Stimulated activated CD4-positive, alpha-beta T cell treated with anti-CD3 and anti-CD28 coated beads, Interleukin-15, amount 100 ng/mL, for 48 hours (primary cell): ENCODE measurements around the gene TTC9.
"Not testable (repeated sequence)": the region's sequence is repeated elsewhere in the genome, so short reads cannot be mapped to it uniquely, and the experiment has no call there.

Experiments
- DNase-seq, 2 donors: peaks; one replicate each; pipeline ENCODE4 v3.0.0-alpha.2; 2020; ENCODE audit warnings: low read depth in 2 of 2

The TTC9 gene

DNA sequence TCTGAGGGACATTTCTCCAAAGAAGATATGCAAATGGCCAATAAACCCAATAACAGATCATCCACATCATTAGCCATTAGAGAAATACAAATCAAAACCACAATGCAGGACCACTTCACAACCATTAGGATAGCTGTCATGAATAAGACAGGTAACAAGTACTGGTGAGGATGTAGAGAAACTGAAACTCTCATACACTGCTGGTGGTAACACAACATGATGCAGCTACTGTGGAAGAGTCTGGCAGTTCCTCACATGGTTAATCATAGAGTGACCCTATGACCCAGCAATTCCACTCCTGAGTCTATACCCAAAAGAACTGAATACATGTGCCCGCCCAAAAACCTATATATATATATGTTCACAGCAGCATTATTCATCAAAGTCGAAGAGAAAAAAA is 39.0 kb downstream of the TTC9 start:
- DNase-seq, result no peak

GRCh38 chr14:70683983-70684382 is 42.3 kb downstream of the TTC9 start:
- DNase-seq, result no peak

- DNase-seq, result no peak
Observed at GRCh38 chr14:70685474-70686197, 43.9 kb downstream of the TTC9 start.

- no peak for DNase-seq
Observed at GRCh38 chr14:70692210-70692609, 50.5 kb downstream of the TTC9 start.

- no peak for DNase-seq
Observed at GRCh38 chr14:70696026-70696425, 54.3 kb downstream of the TTC9 start.

DNA sequence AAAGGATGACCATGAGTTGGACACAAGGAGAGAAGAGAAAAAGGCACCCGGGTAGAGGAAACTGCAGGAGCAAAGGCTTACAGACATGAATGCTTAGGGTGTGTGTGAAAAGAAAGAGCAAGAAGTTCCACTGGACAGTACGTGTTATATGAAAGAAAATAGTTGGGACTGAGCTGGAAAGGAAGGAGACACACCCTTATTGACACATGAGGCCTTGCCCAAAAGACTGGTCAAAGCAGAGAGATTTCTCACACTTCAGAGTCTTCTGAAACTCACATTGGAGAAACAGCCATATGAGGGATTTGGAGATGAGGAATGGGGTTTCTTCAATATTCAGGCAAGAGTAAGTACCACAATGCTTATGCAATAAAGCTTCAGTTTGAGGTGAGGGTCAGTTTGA is 56.0 kb downstream of the TTC9 start:
- DNase-seq, result no peak

GRCh38 chr14:70698288-70698687 is 56.6 kb downstream of the TTC9 start:
- DNase-seq, result no peak

GRCh38 chr14:70699646-70700045 is 57.9 kb downstream of the TTC9 start:
- DNase-seq, result no peak

DNA sequence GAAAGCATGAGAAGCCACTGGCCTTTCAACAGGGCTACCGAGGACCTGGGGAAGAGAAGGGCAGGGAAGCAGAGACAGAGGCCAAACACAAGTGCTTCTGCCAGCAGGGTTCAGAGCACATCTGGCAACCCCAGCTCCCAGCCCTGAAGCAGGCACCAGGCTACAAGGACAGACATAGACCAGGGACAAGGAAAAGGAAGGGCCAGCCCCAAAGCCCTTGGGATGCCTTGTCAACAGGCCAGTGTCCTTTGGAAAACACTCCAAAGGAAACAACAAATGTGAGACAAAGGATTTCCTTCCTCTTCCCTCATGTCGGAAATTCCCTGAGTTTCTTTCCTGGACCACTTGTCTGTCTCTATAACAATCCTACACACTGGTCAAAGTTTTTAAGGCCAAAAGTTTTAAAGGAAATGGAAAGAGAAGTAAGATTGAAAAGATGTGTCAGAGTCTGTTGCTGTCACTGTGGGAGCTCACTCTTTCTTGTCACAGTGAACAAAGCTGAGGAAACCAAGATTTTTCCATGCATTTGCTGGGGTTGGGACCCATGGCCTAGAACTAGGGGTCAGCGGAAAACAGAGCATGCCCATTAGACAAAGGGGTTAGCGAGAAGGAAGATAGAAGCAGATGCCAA is 59.4 kb downstream of the TTC9 start:
- DNase-seq, result no peak

DNA sequence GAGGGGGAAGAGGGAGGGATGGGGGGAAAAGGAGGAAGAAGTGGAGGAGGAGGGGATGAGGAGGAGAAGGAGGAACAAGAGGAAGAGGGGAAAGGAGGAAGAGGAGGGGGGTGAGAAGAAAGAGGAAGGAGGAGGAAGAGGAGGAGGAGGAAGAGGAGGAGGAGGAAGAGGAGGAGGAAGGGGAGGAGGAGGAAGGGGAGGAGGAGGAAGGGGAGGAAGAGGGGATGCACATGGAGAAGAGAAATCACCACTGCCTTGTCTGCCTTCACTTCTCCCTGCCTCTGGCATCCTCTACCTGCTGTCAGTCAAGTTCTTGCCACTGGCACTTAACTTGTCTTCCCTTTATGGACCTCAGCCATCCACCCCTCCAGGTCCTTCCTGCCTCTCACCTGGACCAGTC is 59.9 kb downstream of the TTC9 start:
- no peak for DNase-seq

DNA sequence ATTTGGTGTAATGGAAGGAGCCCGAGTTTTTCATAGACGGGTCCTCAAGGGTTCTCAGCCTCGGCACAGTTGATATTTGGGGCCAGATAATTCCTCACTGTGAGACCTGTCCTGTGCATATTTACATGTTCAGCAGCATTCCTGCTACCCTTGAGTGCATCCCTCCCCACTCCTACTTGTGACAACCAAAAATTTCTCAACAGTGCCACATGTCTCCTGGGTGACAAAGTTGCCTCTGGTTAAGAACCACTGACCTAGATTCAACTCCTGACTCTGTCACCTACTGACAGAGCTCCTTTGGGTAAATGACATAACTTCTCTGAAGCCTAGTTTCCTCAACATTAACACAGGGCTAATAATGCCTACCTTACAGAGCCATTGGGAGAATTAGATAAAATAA is 60.4 kb downstream of the TTC9 start:
- no peak for DNase-seq

DNA sequence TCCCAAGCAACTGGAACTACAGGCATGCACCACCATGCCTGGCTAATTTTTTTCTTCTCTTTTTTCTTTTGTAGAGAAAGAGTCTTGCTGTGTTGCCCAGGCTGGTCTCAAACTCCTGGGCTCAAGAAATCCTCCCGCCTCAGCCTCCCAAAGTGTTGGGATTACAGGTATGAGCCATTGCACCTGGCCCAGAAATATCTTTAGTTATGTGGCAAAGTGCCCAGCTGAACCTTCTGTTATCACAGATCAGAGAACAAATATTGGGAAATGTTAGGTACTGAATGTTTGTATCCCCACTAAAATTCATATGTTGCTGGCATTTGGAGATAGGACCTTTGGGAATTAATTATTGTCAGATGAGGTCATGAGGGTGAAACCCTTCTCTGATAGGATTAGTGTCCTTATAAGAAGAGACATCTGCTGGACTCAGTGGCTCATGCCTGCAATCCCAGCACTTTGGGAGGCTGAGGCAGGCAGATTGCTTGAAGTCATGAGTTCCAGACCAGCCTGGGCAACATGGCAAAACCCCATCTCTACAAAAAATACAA is 62.0 kb downstream of the TTC9 start:
- DNase-seq, result not testable (repeated sequence)

DNA sequence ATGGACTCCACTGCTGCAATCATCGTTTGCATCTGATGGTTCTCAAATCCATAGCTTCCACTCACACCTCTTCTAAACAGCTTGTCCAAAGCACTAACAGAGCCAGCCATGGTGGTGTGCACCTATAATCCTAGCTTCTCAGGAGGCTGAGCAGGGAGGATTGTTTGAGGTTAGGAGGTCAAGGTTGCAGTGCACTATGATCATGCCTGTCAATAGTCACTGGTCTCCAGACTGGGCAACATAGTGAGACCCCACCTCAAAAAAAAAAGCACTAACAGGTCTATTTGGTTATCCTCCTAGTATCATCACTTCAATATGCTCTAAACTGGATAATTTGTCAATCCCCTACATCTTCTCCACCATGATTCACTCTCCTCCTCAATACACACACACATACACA is 63.2 kb downstream of the TTC9 start:
- no peak for DNase-seq

DNA sequence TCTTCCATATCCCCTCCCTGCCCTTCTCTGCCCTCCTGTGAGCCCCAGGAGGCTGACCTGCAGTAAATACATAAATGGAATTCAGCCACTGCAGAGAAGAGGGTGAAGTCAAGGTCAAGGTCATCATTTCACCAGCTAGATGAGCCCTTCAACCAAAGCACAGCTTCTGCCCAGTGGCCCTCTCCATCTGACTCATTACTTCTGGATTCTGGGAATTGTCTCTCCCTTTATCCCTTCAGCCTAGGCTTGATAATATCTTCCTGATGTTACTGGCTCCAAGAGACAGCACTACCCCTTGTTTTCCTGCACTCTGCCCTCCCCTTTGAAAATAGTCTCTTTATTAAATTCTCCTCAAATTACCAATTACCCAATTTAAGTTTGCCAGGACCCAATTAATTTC is 64.5 kb downstream of the TTC9 start:
- DNase-seq, result no peak

GRCh38 chr14:70707138-70708038 is 65.7 kb downstream of the TTC9 start:
- DNase-seq, result no peak

- DNase-seq, result no peak
Observed at GRCh38 chr14:70708717-70709570, 67.2 kb downstream of the TTC9 start.

- DNase-seq, result no peak
Observed at GRCh38 chr14:70709726-70710382, 68.1 kb downstream of the TTC9 start.

- DNase-seq, result no peak
Observed at GRCh38 chr14:70711451-70711850, 69.7 kb downstream of the TTC9 start.

- DNase-seq, result no peak
Observed at GRCh38 chr14:70713096-70713495, 71.4 kb downstream of the TTC9 start.

DNA sequence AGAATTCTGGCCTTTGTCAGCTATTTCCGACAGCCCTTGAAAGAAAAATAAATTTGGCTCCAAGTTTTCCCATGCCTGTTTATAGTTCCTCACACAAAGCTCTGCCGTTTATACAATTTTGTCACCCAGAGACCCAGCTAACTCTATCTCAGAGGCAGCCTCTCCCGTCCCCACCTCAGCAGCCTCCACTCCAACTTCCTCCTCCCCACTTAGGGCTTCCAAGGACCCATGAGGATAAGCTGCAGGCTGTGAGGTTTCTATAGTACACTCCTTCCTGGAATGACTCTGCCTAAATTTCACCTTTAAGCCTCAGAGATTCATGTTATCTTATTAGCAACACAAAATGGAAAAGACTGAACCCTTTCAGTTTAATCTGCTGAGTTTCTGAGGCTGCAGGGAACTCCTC is 71.8 kb downstream of the TTC9 start:
- no peak for DNase-seq

GRCh38 chr14:70714055-70714550 is 72.4 kb downstream of the TTC9 start:
- DNase-seq, result peak in 1 of 2 donors; percentile 29
